ENCODE data around the gene SGK1. TPM values are rescaled to one million over a fixed set of nuclear protein-coding genes. Genes with fewer than 3 reads are reported as not detected.
"Not testable (repeated sequence)": the region's sequence is repeated elsewhere in the genome, so short reads cannot be mapped to it uniquely, and the experiment has no call there.

SGK1 gene
- total RNA-seq, 1 donor from 2014 or later, result 54.6 TPM

DNA sequence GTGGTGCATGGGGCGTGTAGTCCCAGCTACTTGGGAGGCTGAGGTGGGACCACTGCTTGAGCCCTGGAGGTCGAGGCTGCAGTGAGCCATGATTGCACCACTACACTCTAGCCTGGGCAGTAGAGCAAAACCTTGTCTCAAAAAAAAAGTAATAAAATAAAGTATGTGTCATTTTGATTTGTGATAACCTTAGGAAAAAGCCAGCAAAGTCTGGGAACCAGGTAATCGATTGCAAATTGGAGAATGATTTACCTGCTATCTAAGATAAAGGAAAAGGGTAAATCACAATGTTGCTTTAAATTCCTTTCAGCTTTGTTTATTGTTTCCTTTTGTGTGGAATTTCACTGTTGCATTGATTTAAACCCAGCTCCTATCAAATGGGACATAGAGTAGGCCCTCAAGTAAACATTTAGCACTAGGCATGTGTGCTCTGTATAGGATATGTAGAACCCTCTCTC lies 59.0 kb downstream of the SGK1 start:
- DNase-seq (ENCODE audit: low spot score in 2 of 2) (no peak), FAIRE-seq (no peak)

DNA sequence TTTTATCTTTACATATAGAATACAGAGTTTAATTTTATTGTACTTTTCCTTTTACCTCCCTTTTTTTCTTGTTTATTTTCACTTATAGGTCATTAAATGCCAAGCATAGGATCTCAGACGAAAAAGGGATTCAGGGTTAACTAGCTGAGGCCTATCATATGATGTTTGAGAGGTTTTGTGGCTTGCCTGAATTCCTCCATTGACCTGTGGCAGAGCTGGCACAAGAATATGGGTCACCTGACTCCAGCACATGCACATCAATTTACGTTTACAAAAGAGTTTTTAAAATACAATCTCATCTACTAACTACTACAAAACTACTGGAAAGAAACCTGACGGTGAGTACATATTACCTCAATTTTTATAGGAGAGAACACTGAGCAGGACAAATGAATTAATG lies 60.4 kb downstream of the SGK1 start:
- no peak for FAIRE-seq
- no peak for DNase-seq (ENCODE audit: low spot score in 2 of 2)

GRCh38 chr6:134256862-134257261 lies 61.0 kb downstream of the SGK1 start:
- DNase-seq (ENCODE audit: low spot score in 2 of 2), result no peak
- no peak for FAIRE-seq

DNA sequence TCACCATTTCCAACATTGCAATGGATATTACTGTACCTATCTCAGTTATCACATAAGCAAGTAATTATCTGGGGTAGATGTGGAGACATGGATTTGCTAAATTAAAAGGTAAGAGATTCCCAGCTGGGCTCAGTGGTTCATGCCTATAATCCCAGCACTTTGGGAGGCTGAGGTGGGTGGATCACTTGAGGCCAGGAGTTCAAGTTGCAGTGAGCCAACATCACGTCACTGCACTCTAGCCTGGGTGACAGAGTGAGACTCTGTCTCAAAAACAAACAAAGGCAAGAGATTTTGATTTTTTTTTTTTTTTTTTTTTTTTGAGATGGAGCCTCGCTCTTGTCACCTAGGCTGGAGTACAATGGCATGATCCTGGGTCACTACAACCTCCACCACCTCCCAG lies 62.6 kb downstream of the SGK1 start:
- not testable (repeated sequence) for FAIRE-seq; DNase-seq (ENCODE audit: low spot score in 2 of 2)

DNA sequence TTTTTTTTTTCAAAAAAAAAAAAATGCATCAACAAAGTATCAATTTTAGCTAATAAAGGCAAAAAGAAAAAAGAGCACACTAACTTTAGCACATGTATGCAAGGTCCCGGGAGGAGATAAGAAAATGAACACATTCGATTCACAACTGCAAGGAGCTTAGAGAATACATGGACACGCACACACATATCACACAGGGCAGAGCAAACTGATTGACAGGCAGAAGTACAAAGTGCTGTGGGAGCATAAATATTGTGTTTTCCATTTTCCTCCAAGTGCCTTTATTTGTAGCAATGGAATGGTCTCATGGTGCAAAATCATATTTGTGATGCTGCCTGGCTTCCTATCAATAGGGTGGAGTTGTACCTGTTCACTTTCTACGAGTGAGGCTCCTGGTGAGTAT lies 63.8 kb downstream of the SGK1 start:
- no peak for FAIRE-seq
- no peak for DNase-seq (ENCODE audit: low spot score in 2 of 2)

DNA sequence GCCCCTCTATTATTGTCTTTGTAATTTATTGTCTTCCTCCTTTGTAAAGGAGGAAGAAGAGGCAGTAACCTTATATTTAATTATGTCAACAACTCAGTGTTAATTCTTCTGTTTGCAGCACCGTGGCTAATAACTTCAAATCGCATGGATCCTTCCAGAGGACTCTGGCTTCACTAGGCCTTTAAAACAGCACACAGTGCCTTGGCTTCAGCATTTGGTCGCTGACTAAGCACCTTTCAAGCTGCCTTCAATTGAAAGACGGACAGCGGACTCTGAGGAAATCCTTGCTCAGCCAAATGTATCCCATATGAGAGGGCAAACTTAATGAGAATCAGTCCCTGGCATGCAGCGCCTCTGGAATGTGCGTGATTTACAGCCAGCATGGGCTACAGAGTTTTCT lies 64.2 kb downstream of the SGK1 start:
- DNase-seq (ENCODE audit: low spot score in 2 of 2), result no peak

DNA sequence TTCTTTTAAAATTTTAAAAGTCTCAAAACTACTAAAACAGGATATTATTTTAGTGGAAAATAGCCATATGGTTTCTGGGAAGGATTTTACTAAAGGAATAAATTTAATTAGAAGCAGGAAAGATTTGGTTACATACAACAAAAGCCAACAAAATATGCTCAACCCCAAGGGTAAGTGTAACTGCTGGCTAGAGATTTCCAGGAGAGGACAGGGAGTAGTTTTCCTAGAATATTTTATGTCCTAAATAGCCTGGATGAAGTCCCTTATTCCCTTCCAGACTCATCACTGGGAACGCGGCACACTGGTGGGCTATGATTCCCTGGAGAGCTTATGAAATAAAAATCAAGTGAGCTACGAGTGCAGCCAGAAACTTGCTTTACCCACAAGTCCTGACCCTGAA lies 66.6 kb downstream of the SGK1 start:
- FAIRE-seq (no peak), DNase-seq (ENCODE audit: low spot score in 2 of 2) (no peak)

More for the DNA sequence above, 64.2 kb downstream of the SGK1 start:
- FAIRE-seq, result no peak

DNA sequence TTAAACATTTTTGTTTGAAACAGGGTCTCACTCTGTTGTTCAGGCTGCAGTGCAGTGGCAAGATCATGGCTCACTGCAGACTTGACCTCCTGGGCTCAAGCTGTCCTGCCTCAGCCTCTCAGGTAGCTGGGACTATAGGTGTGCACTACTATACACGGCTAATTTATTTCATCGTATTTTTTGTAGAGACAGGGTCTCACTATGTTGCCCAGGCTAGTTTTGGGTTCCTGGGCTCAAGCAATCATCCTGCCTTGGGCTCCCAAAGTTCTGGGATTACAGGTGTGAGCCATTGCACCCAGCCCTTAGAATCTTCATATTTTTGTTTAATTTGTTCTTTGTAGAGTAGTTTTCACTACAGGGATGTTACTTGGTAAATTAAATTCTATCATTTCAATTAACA lies 67.1 kb downstream of the SGK1 start:
- no peak for DNase-seq (ENCODE audit: low spot score in 2 of 2)
- FAIRE-seq, result no peak

GRCh38 chr6:134249759-134250602 lies 67.9 kb downstream of the SGK1 start:
- no peak for FAIRE-seq

GRCh38 chr6:134249239-134249758 lies 68.6 kb downstream of the SGK1 start:
- no peak for DNase-seq (ENCODE audit: low spot score in 2 of 2)

More at GRCh38 chr6:134249759-134250602, 67.9 kb downstream of the SGK1 start:
- DNase-seq (ENCODE audit: low spot score in 2 of 2), result no peak

GRCh38 chr6:134247844-134248580 lies 69.9 kb downstream of the SGK1 start:
- no peak for DNase-seq (ENCODE audit: low spot score in 2 of 2)
- FAIRE-seq, result no peak

More at GRCh38 chr6:134249239-134249758, 68.6 kb downstream of the SGK1 start:
- no peak for FAIRE-seq

GRCh38 chr6:134247231-134247833 lies 70.6 kb downstream of the SGK1 start:
- DNase-seq (ENCODE audit: low spot score in 2 of 2), result no peak
- FAIRE-seq, result no peak

- DNase-seq (ENCODE audit: low spot score in 2 of 2) (no peak), FAIRE-seq (no peak)
Measured at GRCh38 chr6:134245706-134246105, 72.2 kb downstream of the SGK1 start.

GRCh38 chr6:134245041-134245440 lies 72.9 kb downstream of the SGK1 start:
- DNase-seq (ENCODE audit: low spot score in 2 of 2) (no peak), FAIRE-seq (no peak)

- DNase-seq (ENCODE audit: low spot score in 2 of 2), result no peak
- FAIRE-seq, result no peak
Measured at GRCh38 chr6:134240665-134241431, 77.1 kb downstream of the SGK1 start.

- FAIRE-seq, result no peak
Measured at GRCh38 chr6:134238960-134239795, 78.7 kb downstream of the SGK1 start.

DNA sequence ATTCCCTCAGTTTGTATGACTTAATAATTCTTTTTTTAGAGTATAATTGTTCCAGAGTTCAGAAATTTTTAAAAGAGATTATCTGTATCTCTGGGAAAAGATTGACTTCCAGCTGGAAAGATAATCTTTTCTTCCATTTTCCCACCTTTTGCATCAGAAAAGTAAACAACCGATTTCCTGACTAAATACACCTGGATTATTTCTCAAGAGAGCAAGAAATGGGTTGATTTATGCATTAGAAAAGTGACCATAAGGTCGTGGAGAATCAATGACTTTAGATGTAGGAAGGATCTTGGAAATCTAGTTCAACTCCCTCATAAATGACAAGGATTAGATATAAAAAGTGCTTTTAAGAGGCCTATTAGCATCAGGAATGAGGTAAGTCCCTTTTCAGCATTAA lies 79.9 kb downstream of the SGK1 start:
- FAIRE-seq, result no peak
- DNase-seq (ENCODE audit: low spot score in 2 of 2), result no peak

More at GRCh38 chr6:134238960-134239795, 78.7 kb downstream of the SGK1 start:
- no peak for DNase-seq (ENCODE audit: low spot score in 2 of 2)

DNA sequence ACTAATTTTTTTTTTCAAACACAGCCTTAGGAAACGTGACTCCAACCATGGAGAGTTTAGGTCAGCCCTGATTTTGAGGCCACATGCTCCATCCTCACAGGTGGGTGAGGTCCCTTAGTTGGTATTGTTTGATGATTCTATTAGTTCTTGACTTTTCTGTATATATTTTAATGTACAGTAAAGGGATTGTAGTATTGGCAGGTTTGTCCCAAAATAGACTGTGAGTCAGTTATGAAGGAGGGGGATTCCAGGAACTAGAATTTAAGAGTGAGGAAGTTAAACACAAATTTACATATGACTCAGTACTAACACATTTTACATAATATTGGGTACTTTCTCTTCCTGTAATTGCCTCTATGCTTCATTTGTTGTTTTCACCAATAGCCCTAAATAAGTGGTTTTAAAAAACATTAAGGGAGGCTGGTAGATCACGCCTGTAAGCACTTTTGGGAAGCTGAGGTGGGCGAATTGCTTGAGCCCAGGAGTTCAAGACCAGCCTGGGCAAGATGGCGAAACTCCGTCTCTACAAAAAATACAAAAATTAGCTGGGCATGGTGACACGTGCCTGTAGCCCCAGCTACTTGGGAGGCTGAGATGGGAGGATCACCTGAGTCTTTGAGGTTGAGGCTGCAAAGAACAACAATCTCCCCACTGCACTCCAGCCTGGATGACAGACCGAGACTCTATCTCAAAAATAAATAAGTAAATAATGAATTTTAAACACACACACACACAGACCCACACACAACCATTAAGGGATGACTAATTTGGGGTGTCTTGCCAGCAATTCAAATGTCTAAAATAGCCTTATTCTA lies 81.8 kb downstream of the SGK1 start:
- FAIRE-seq, result no peak
- DNase-seq (ENCODE audit: low spot score in 2 of 2), result no peak

Measured in frontal cortex (tissue), 4 donors.